ENCODE data around the gene EIPR1.

The EIPR1 gene

DNA sequence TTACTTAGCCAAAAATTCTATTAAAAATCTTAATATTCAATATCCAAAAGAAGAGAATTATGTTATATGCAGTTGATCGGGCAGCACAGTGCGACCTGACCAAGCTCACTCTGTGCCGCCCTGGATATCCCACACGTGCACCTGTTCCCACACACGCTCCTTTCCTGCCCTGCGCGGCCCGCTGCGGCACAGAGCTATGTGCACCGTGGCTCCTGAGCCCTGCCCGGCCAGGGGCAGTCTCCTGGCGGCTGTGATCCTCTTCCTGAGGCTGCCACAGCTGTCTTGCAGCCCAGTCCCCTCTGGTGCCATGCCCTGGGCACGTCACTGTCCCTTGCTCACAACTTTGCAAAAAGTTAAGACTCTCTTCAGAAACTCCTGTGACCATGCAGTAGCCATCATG lies 31.2 kb upstream of the EIPR1 start:
- peaks cover 13% of the 10 kb centered on the region for H3K36me3 Mint-ChIP-seq
- no peak overlapping the region for H3K4me3 Mint-ChIP-seq
- H3K4me1 Mint-ChIP-seq: peaks cover 31% of the 10 kb centered on the region
- H3K9me3 Mint-ChIP-seq: no peaks in the 10 kb centered on the region
- H3K27me3 Mint-ChIP-seq: no peaks in the 10 kb centered on the region
- no peak overlapping the region for H3K27ac Mint-ChIP-seq

DNA sequence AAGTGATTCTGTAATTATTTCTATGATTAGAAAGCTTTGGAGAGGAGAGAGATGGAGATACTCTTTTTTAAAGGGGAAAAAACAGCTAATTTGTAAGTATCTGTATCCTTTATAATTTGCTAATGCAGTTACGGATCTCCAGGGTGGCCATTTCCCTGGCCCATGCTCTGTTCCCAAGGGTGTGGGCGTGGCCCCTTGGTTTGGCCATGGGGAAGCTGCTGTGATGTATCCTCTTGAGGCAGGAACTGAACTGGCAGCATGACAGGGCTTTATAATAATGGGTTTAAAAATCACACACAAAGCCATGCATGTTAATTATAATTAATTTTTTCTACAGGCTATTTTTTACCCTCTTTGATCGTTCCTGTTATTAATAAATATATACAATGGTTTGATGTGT lies 28.9 kb upstream of the EIPR1 start:
- H3K27me3 Mint-ChIP-seq: no peaks in the 10 kb centered on the region
- no peak overlapping the region for H3K27ac Mint-ChIP-seq
- peaks cover 27% of the 10 kb centered on the region for H3K4me1 Mint-ChIP-seq
- no peaks in the 10 kb centered on the region for H3K9me3 Mint-ChIP-seq
- H3K4me3 Mint-ChIP-seq: no peak overlapping the region
- peaks cover 18% of the 10 kb centered on the region for H3K36me3 Mint-ChIP-seq

DNA sequence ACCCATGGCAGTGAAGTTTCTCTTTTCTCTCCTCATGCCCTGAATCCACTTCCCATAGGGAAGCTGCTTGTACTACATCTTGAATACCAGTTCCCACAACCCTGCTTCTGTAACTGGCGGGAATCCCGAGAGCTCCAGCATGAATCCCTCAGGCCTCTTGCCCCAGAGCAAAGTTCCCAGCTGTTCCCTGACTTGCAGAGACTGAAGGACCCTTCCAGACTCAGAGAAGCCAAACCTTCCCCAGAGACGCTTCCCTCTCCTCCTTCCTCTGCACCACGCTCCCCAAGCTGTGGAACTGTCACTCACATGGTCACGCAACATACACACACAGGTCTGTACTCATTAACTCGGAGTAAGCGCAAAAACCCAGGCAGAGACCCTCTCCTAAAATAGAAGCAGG lies 28.3 kb upstream of the EIPR1 start:
- peaks cover 16% of the 10 kb centered on the region for H3K36me3 Mint-ChIP-seq
- H3K4me1 Mint-ChIP-seq: peaks cover 22% of the 10 kb centered on the region
- H3K4me3 Mint-ChIP-seq: no peak overlapping the region
- H3K27me3 Mint-ChIP-seq: no peaks in the 10 kb centered on the region
- no peak overlapping the region for H3K27ac Mint-ChIP-seq
- H3K9me3 Mint-ChIP-seq: no peaks in the 10 kb centered on the region

- no peak overlapping the region for H3K4me3 Mint-ChIP-seq
- no peaks in the 10 kb centered on the region for H3K9me3 Mint-ChIP-seq
- H3K4me1 Mint-ChIP-seq: peaks cover 27% of the 10 kb centered on the region
- no peak overlapping the region for H3K27ac Mint-ChIP-seq
- H3K36me3 Mint-ChIP-seq: peaks cover 16% of the 10 kb centered on the region
- no peaks in the 10 kb centered on the region for H3K27me3 Mint-ChIP-seq
Measured at GRCh38 chr2:3405307-3405706, 27.7 kb upstream of the EIPR1 start.

DNA sequence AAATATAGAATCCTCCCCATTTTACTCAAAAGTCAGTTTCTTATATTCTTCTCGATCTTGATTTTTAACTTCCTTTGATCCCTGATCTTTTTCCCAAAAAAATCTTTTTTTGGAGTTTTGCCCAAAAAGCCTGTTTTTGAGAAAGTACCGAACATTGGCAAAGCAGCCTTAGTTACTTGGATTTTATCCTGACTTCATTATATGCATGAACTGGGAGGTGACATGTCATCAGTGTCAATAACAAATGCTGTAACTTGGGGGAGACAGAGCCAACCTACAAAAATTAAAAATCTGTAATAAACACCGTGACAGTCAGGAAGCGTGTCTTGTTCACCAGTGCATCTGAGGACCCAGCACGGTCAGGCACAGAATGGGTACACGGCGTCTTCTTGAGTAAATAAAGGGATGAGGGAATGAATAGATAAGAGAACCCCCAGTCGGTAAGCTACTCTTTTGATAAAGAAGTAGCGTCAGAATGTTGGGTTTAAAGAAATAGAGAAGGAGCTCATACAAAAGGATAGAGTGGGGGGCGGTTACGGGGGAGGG lies 26.8 kb upstream of the EIPR1 start:
- H3K27ac Mint-ChIP-seq: peak overlapping the region; percentile 25
- no peak overlapping the region for H3K4me3 Mint-ChIP-seq
- no peaks in the 10 kb centered on the region for H3K9me3 Mint-ChIP-seq
- H3K36me3 Mint-ChIP-seq: peaks cover 13% of the 10 kb centered on the region
- peaks cover 24% of the 10 kb centered on the region for H3K4me1 Mint-ChIP-seq
- no peaks in the 10 kb centered on the region for H3K27me3 Mint-ChIP-seq

- Mint-ChIP-seq H3K4me1 (peaks cover 31% of the 10 kb centered on the region), H3K9me3 (no peaks in the 10 kb centered on the region), H3K27me3 (no peaks in the 10 kb centered on the region), H3K27ac (no peak overlapping the region), H3K36me3 (peaks cover 15% of the 10 kb centered on the region), H3K4me3 (no peak overlapping the region)
Measured at GRCh38 chr2:3403587-3404334, 26.1 kb upstream of the EIPR1 start.

DNA sequence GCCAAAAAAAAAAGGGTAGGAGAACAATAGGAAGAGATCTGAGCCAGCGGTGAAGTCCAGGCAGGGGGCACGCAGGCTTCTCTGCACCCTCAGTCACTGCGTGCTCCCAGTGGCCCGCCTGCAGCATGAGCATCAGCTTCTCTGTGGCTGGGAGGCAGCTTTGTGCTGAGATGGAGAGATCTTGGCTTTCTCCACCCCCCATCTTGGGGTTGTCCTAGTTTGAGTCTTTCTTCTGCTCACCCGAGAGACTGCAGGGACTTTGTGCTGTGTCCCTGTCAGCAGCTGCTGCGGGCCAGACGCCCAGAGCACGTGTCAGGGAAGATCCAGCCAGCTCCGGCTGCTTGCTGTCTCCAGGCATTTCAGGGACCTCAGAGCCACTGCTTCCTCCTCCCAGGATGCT lies 22.2 kb upstream of the EIPR1 start:
- Mint-ChIP-seq H3K27me3 (no peaks in the 10 kb centered on the region), H3K4me1 (peaks cover 33% of the 10 kb centered on the region), H3K9me3 (peaks cover 7% of the 10 kb centered on the region), H3K36me3 (peaks cover 33% of the 10 kb centered on the region), H3K4me3 (no peak overlapping the region), H3K27ac (no peak overlapping the region)

GRCh38 chr2:3399381-3399780 lies 21.8 kb upstream of the EIPR1 start:
- Mint-ChIP-seq H3K36me3 (peaks cover 34% of the 10 kb centered on the region), H3K4me3 (no peak overlapping the region), H3K27ac (no peak overlapping the region), H3K27me3 (no peaks in the 10 kb centered on the region), H3K9me3 (peaks cover 7% of the 10 kb centered on the region), H3K4me1 (peaks cover 30% of the 10 kb centered on the region)

GRCh38 chr2:3398857-3399256 lies 21.2 kb upstream of the EIPR1 start:
- peaks cover 7% of the 10 kb centered on the region for H3K9me3 Mint-ChIP-seq
- peaks cover 25% of the 10 kb centered on the region for H3K4me1 Mint-ChIP-seq
- H3K4me3 Mint-ChIP-seq: no peak overlapping the region
- no peaks in the 10 kb centered on the region for H3K27me3 Mint-ChIP-seq
- H3K36me3 Mint-ChIP-seq: peaks cover 34% of the 10 kb centered on the region
- H3K27ac Mint-ChIP-seq: no peak overlapping the region

DNA sequence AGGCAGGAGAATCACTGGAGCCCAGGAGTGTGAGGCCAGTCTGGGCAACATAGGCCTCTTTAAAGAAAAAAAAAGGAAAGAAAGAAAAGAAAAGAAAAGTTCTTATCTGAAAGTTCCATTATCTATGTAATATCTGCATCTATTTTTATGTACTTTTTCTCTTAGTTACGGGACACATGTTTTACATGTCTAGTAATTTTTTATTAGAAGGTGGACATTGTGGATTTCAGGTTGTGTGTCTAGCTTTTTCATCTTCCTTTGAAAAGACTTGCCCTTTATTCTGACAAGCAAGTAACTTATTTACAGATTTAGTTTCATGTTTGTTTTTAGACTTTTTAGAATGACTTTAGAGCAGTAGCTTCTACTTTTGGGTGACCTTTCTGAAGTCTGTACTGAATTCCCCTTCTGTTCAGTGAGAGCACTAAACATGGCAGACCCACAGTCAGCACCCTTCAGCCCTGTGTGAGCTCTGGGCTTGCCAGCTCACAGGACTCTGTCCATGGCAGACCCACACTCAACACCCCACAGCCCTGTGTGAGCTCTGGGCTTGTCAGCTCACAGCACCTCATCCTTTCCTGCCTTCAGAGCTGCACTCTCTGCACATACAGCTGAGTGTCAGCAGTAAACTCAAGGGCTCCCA lies 19.4 kb upstream of the EIPR1 start:
- no peak overlapping the region for H3K27ac Mint-ChIP-seq
- peaks cover 7% of the 10 kb centered on the region for H3K9me3 Mint-ChIP-seq
- H3K4me1 Mint-ChIP-seq: peaks cover 37% of the 10 kb centered on the region
- no peaks in the 10 kb centered on the region for H3K27me3 Mint-ChIP-seq
- H3K4me3 Mint-ChIP-seq: no peak overlapping the region
- H3K36me3 Mint-ChIP-seq: peaks cover 35% of the 10 kb centered on the region

DNA sequence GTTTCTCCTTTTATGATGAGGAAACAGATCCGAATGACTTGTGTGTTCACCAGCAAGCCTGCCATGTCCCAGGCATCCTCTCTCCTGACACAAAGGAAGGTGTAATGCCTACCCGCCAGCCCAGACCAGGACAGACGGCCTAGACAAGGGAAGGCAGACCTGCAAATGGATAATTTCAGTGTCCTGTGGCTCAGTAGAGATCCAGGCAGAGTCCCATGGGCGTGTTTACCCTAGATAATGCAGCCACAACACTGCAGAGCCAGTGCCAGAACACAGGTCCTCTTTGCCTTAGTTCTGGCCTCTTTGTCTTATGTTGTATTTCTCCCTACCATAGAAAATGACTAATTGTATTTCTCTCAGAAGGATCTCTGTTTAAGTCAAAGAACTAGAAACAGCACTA lies 14.6 kb upstream of the EIPR1 start:
- H3K27me3 Mint-ChIP-seq: no peaks in the 10 kb centered on the region
- peaks cover 35% of the 10 kb centered on the region for H3K36me3 Mint-ChIP-seq
- peaks cover 40% of the 10 kb centered on the region for H3K4me1 Mint-ChIP-seq
- H3K4me3 Mint-ChIP-seq: no peak overlapping the region
- H3K9me3 Mint-ChIP-seq: peaks cover 7% of the 10 kb centered on the region
- H3K27ac Mint-ChIP-seq: no peak overlapping the region

DNA sequence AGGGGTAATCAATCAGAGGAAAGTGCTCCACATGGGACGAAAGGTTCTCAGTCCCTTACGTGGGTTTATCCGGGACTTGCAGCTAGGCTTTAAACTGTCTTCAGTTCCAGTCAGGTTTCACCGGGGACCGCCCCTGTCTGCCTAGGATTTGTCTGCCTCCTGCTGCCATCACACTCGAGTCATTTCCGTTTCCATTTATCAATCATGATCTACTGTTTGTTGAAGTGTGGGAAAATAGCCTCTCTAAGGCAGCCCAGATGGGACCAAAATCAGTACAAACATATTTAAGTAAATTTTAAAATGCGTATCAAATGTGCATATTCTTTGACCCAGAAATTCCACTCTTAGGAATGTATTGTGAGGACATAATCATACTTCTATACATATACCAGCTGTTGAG lies 12.4 kb upstream of the EIPR1 start:
- peaks cover 22% of the 10 kb centered on the region for H3K36me3 Mint-ChIP-seq
- peaks cover 41% of the 10 kb centered on the region for H3K4me1 Mint-ChIP-seq
- H3K27ac Mint-ChIP-seq: peak overlapping the region; percentile 59

GRCh38 chr2:3389193-3389592 lies 11.6 kb upstream of the EIPR1 start:
- Mint-ChIP-seq H3K36me3 (peaks cover 18% of the 10 kb centered on the region), H3K4me3 (no peak overlapping the region), H3K9me3 (no peaks in the 10 kb centered on the region), H3K27me3 (no peaks in the 10 kb centered on the region), H3K4me1 (peaks cover 46% of the 10 kb centered on the region), H3K27ac (no peak overlapping the region)

More for the DNA sequence above, 12.4 kb upstream of the EIPR1 start:
- Mint-ChIP-seq H3K27me3 (no peaks in the 10 kb centered on the region), H3K9me3 (no peaks in the 10 kb centered on the region), H3K4me3 (no peak overlapping the region)

- H3K4me3 Mint-ChIP-seq: no peak overlapping the region
- H3K27me3 Mint-ChIP-seq: no peaks in the 10 kb centered on the region
- H3K4me1 Mint-ChIP-seq: peaks cover 51% of the 10 kb centered on the region
- H3K36me3 Mint-ChIP-seq: peaks cover 15% of the 10 kb centered on the region
- H3K27ac Mint-ChIP-seq: no peak overlapping the region
- no peaks in the 10 kb centered on the region for H3K9me3 Mint-ChIP-seq
Measured at GRCh38 chr2:3388412-3388738, 10.8 kb upstream of the EIPR1 start.

- peaks cover 46% of the 10 kb centered on the region for H3K4me1 Mint-ChIP-seq
- no peaks in the 10 kb centered on the region for H3K27me3 Mint-ChIP-seq
- H3K4me3 Mint-ChIP-seq: no peak overlapping the region
- no peaks in the 10 kb centered on the region for H3K9me3 Mint-ChIP-seq
- peaks cover 15% of the 10 kb centered on the region for H3K36me3 Mint-ChIP-seq
- no peak overlapping the region for H3K27ac Mint-ChIP-seq
Measured at GRCh38 chr2:3387644-3388411, 10.2 kb upstream of the EIPR1 start.

- Mint-ChIP-seq H3K27me3 (no peaks in the 10 kb centered on the region), H3K4me3 (no peak overlapping the region), H3K27ac (peak overlapping the region; percentile 38), H3K36me3 (peaks cover 13% of the 10 kb centered on the region), H3K4me1 (peaks cover 39% of the 10 kb centered on the region), H3K9me3 (no peaks in the 10 kb centered on the region)
Measured at GRCh38 chr2:3387011-3387410, 9.4 kb upstream of the EIPR1 start.
